Rectal smooth muscle tissue (tissue), 1 donor: ENCODE data around the gene PCDHGB1.
"Not testable (repeated sequence)": the region's sequence is repeated elsewhere in the genome, so short reads cannot be mapped to it uniquely, and the experiment has no call there.

Experiments
- H3K27ac ChIP-seq: one replicate; pipeline ENCODE4 v1.7.0; 2013; ENCODE audit warnings: low read depth, low read length, inconsistent platforms
- H3K27me3 ChIP-seq: one replicate; pipeline ENCODE4 v1.7.0; 2013; ENCODE audit warnings: low read length; ENCODE audit not compliant: control insufficient read depth, insufficient read depth
- H3K36me3 ChIP-seq: one replicate; pipeline ENCODE4 v1.7.0; 2013; ENCODE audit warnings: low read length; ENCODE audit not compliant: control insufficient read depth, insufficient read depth
- H3K4me1 ChIP-seq: one replicate; pipeline ENCODE4 v1.7.0; 2013; ENCODE audit warnings: low read length; ENCODE audit not compliant: control insufficient read depth, insufficient read depth
- H3K4me3 ChIP-seq: one replicate; pipeline ENCODE4 v1.7.0; 2013; ENCODE audit warnings: low read length
- H3K9ac ChIP-seq: one replicate; pipeline ENCODE4 v1.7.0; 2013; ENCODE audit warnings: low read length

PCDHGB1 gene

DNA sequence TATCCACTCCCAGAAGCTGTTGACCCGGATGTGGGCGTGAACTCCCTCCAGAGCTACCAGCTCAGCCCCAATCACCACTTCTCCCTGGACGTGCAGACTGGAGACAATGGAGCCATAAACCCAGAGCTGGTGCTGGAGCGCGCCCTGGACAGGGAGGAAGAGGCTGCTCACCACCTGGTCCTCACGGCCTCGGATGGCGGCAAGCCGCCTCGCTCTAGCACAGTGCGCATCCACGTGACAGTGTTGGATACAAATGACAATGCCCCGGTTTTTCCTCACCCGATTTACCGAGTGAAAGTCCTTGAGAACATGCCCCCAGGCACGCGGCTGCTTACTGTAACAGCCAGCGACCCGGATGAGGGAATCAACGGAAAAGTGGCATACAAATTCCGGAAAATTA is 43.4 kb downstream of the PCDHGB1 start:
- H3K4me3 ChIP-seq: no peak overlapping the region

DNA sequence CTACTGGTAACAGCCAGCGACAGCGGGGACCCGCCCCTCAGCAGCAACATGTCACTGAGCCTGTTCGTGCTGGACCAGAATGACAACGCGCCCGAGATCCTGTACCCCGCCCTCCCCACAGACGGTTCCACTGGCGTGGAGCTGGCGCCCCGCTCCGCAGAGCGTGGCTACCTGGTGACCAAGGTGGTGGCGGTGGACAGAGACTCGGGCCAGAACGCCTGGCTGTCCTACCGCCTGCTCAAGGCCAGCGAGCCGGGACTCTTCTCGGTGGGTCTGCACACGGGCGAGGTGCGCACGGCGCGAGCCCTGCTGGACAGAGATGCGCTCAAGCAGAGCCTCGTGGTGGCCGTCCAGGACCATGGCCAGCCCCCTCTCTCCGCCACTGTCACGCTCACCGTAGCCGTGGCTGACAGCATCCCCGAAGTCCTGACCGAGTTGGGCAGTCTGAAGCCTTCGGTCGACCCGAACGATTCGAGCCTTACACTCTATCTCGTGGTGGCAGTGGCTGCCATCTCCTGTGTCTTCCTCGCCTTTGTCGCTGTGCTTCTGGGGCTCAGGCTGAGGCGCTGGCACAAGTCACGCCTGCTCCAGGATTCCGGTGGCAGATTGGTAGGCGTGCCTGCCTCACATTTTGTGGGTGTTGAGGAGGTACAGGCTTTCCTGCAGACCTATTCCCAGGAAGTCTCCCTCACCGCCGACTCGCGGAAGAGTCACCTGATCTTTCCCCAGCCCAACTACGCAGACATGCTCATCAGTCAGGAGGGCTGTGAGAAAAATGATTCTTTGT is 44.7 kb downstream of the PCDHGB1 start:
- not testable (repeated sequence) for H3K27me3 ChIP-seq, H3K9ac ChIP-seq, H3K4me1 ChIP-seq, H3K36me3 ChIP-seq, H3K27ac ChIP-seq, H3K4me3 ChIP-seq

More for the DNA sequence above, 43.4 kb downstream of the PCDHGB1 start:
- no peaks in the 10 kb centered on the region for H3K4me1 ChIP-seq
- no peak overlapping the region for H3K27ac ChIP-seq
- no peak overlapping the region for H3K9ac ChIP-seq
- no peaks in the 10 kb centered on the region for H3K36me3 ChIP-seq
- H3K27me3 ChIP-seq: no peaks in the 10 kb centered on the region

DNA sequence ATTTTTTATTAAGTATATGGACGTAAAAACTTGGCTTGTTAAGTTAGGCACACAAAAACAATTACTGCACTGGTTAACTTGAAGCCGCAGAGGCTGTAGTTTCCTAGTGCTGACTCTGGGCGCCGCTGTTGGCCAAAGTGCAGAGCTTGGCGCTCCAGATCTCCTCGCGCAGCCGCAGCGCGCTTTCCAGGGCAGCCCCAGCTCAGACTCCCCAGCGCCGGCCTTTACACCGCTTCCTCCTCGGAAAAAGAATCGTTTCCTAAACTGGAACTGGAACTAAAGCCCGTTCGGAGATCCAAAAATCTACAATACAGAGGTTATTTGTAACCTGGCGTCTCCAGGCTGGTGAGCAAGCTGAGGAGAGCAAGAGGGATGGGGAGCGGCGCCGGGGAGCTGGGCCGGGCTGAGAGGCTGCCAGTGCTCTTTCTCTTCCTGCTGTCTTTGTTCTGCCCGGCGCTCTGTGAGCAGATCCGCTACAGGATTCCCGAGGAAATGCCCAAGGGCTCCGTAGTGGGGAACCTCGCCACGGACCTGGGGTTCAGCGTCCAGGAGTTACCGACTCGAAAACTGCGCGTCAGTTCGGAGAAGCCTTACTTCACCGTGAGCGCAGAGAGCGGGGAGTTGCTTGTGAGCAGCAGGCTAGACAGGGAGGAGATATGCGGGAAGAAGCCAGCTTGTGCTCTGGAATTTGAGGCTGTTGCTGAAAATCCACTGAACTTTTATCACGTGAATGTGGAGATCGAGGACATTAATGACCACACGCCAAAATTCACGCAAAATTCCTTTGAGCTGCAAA is 48.1 kb downstream of the PCDHGB1 start, which contains the start of gene PCDHGB5:
Gene PCDHGB5, plus strand, starts transcription at position 192 of the 796 bp plus-strand sequence. Its CDS starts 181 bp downstream, at position 373.
- not testable (repeated sequence) for H3K36me3 ChIP-seq, H3K27me3 ChIP-seq, H3K4me1 ChIP-seq, H3K27ac ChIP-seq, H3K9ac ChIP-seq
- peak within 1 kb of the TSS; percentile 27 for H3K4me3 ChIP-seq

DNA sequence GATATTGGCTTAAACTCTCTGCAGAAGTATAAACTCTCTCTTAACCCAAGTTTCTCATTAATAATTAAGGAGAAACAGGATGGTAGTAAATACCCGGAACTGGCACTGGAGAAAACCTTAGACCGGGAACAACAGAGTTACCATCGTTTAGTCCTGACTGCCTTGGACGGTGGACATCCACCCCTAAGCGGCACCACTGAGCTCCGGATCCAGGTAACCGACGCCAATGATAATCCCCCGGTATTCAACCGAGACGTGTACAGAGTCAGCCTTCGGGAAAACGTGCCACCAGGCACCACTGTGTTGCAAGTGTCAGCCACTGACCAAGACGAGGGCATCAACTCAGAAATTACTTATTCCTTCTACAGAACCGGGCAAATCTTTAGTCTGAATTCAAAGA is 48.7 kb downstream of the PCDHGB1 start:
- Histone ChIP-seq H3K9ac (no peak overlapping the region), H3K27me3 (no peaks in the 10 kb centered on the region)

DNA sequence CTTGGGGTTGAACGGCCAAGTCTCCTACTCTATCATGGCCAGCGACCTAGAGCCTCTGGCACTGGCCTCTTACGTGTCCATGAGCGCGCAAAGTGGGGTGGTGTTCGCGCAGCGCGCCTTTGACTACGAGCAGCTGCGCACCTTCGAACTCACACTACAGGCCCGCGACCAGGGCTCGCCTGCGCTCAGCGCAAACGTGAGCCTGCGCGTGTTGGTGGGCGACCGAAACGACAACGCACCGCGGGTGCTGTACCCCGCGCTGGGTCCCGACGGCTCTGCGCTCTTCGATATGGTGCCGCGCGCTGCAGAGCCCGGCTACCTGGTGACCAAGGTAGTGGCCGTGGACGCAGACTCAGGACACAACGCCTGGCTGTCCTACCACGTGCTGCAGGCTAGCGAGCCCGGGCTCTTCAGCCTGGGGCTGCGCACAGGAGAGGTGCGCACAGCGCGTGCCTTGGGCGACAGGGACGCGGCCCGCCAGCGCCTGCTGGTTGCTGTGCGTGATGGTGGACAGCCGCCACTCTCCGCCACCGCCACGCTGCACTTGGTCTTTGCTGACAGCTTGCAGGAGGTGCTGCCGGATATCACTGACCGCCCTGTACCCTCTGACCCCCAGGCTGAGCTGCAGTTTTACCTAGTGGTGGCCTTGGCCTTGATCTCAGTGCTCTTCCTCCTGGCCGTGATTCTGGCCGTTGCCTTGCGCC is 49.8 kb downstream of the PCDHGB1 start:
- H3K9ac ChIP-seq: no peak overlapping the region

More for the DNA sequence above, 48.7 kb downstream of the PCDHGB1 start:
- Histone ChIP-seq H3K4me3 (no peak overlapping the region), H3K36me3 (no peaks in the 10 kb centered on the region), H3K27ac (no peak overlapping the region), H3K4me1 (no peaks in the 10 kb centered on the region)

More for the DNA sequence above, 49.8 kb downstream of the PCDHGB1 start:
- H3K4me1 ChIP-seq: no peaks in the 10 kb centered on the region
- H3K27ac ChIP-seq: no peak overlapping the region
- no peaks in the 10 kb centered on the region for H3K27me3 ChIP-seq
- no peaks in the 10 kb centered on the region for H3K36me3 ChIP-seq
- peak overlapping the region; percentile 36 for H3K4me3 ChIP-seq
